BJ (cell line): ENCODE measurements around the gene ODAD2. TPM values are rescaled to one million over a fixed set of nuclear protein-coding genes. Genes with fewer than 3 reads are reported as not detected.

ENCODE experiments used
- CTCF ChIA-PET: fragments of 350-600 bp; formaldehyde crosslinking; extraction: SDS; loops from one replicate; lab custom pipeline; 2021; ENCODE audit warnings: antibody characterized with exemption, inconsistent platforms; lab: Yijun Ruan, JAX
- POLR2A ChIA-PET: fragments of 300-600 bp; sonication (Branson Sonifier 250); formaldehyde crosslinking; extraction: SDS; loops from one replicate; lab custom pipeline; 2021; ENCODE audit warnings: antibody characterized with exemption; lab: Charles Lee
- DNase-seq: peaks from one replicate; pipeline ENCODE4 v3.0.0-alpha.2; 2011; ENCODE audit warnings: low read depth
- H3K27me3 ChIP-seq: 2 replicates; pipeline ENCODE4 v1.6.0; 2011; ENCODE audit warnings: low read length; ENCODE audit not compliant: control insufficient read depth, insufficient read depth
- H3K36me3 ChIP-seq: 2 replicates; pipeline ENCODE4 v1.5.1; 2011; ENCODE audit warnings: low read length; ENCODE audit not compliant: control insufficient read depth, insufficient read depth
- H3K4me3 ChIP-seq: 2 replicates; pipeline ENCODE4 v1.5.1; 2011; ENCODE audit warnings: low read depth, mild to moderate bottlenecking, control low read depth, low read length
- CTCF ChIP-seq: IDR thresholded peaks from 2 replicates; pipeline ENCODE4 v1.5.1; 2011; ENCODE audit warnings: low read depth, mild to moderate bottlenecking, control low read depth, inconsistent platforms, low read length, moderate library complexity; ENCODE audit not compliant: insufficient read depth
- polyA plus RNA-seq: library from polyadenylated mRNA; depleted of rRNA; stranded (reverse); fragments of >200 nt; gene quantifications from 2 replicates; pipeline ENCODE4 v1.2.3, GENCODE V29; 2011

The ODAD2 gene
- polyA plus RNA-seq, 1 experiment, result 3.9 TPM

- CTCF ChIA-PET, result no interaction called here
- no peaks in the 10 kb centered on the region for H3K36me3 ChIP-seq
- POLR2A ChIA-PET, result no interaction called here
- H3K4me3 ChIP-seq, result no peak overlapping the region
- H3K27me3 ChIP-seq, result no peaks in the 10 kb centered on the region
- no peak for DNase-seq
- TF ChIP-seq CTCF, result no peak
Observed at GRCh38 chr10:27857616-27858015, 141.3 kb downstream of the ODAD2 start.

GRCh38 chr10:27844223-27844622 is 154.7 kb downstream of the ODAD2 start:
- no peak for TF ChIP-seq CTCF
- H3K27me3 ChIP-seq, result no peaks in the 10 kb centered on the region
- H3K4me3 ChIP-seq, result no peak overlapping the region
- H3K36me3 ChIP-seq, result no peaks in the 10 kb centered on the region
- ChIA-PET CTCF (interaction anchor here (0.6 to 1.6 kb wide), 4 partner anchors 18 to 468 kb away, joined by 3 to 5 read pairs (median 3); no protein-coding TSS in a partner anchor), POLR2A (no interaction called here)
- DNase-seq, result no peak

DNA sequence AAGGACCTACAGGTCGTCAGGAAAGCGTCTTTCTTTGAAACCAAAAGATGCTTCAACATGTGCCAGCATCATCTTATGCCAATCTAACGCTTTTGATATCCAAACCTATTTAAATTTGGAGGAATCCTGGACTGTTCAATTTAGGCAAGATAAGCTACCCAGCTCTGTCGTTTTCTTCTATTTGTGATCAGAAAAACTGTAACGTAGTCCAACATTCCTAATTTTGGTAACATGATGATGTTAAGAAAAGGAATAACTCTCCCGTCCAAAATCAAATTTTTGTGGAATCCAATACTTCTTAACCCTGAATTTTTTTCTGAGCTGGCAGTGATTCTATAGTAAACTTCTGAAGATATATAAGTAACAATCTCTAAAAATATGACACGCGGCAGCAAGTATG is 160.0 kb downstream of the ODAD2 start:
- ChIA-PET CTCF (interaction anchor here (1.5 kb wide), 1 partner anchor 96 kb away, joined by 4 read pairs; no protein-coding TSS in a partner anchor), POLR2A (no interaction called here)
- Histone ChIP-seq H3K36me3 (no peaks in the 10 kb centered on the region), H3K27me3 (no peaks in the 10 kb centered on the region), H3K4me3 (no peak overlapping the region)
- no peak for TF ChIP-seq CTCF
- DNase-seq, result no peak

- Histone ChIP-seq H3K36me3 (no peaks in the 10 kb centered on the region), H3K27me3 (no peaks in the 10 kb centered on the region), H3K4me3 (no peak overlapping the region)
- DNase-seq, result no peak
- no peak for TF ChIP-seq CTCF
- POLR2A ChIA-PET, result no interaction called here
- CTCF ChIA-PET, result interaction anchor here (1.5 kb wide), 1 partner anchor 95 kb away, joined by 4 read pairs; no protein-coding TSS in a partner anchor
Observed at GRCh38 chr10:27838361-27838760, 160.5 kb downstream of the ODAD2 start.

DNA sequence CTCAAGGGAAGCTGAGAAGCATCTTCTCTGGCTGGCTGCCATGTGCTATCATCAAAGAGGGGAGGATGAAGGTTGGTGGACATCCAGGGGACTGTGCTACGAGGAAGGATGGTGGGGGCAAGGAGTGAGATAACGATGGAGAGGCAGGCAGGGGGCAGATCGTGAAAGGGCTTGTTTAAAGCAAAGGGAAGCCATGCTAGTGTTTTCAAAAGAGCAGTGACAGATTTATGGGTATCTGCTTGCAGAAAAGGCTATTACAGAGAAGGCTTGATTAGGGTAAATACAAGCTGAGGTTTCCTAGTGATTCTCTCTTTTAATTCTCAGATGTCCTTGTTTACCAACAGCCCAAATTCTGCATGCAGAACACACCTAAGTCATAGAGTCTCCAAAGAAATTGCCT is 164.4 kb downstream of the ODAD2 start:
- no peaks in the 10 kb centered on the region for H3K36me3 ChIP-seq
- no peak overlapping the region for H3K4me3 ChIP-seq
- POLR2A ChIA-PET, result no interaction called here
- CTCF ChIA-PET, result no interaction called here
- no peak for TF ChIP-seq CTCF
- DNase-seq, result no peak
- no peaks in the 10 kb centered on the region for H3K27me3 ChIP-seq
